ENCODE data around the gene DLG3. TPM values are rescaled to one million over a fixed set of nuclear protein-coding genes. Genes with fewer than 3 reads are reported as not detected.

Gene DLG3
- total RNA-seq, 1 experiment from 2014 or later: 2.5 TPM

DNA sequence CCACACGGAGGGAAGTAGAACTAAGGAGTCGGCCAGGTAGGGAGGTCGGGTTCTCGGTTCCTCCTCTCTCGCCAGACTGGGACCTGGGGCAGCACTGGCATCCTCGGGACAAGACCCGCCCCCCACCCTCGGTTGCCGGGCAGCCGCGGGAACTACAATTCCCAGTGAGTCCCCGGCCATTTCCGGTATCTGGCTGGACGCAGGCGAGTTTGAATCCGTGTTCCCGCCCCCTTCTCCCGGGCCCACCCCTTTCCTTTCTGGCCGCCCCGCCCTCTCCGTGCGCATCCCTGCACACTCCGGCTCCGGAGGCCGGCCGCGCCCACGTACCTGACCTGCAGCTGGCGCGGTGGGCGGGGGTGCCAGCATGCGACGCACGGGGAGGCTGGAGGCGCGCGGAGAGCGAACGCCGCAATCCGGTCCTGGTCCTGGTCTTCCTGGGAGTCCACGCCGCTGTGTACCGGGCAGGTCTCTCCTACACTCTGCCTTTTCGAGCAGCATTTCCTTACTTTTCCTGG lies 10.2 kb upstream of the DLG3 start:
- in situ Hi-C loops (cut with HindIII; ENCODE audit: low pct_unique_long_range_greater_than_20kb, low sequenced_read_pairs): no loop called here

DNA sequence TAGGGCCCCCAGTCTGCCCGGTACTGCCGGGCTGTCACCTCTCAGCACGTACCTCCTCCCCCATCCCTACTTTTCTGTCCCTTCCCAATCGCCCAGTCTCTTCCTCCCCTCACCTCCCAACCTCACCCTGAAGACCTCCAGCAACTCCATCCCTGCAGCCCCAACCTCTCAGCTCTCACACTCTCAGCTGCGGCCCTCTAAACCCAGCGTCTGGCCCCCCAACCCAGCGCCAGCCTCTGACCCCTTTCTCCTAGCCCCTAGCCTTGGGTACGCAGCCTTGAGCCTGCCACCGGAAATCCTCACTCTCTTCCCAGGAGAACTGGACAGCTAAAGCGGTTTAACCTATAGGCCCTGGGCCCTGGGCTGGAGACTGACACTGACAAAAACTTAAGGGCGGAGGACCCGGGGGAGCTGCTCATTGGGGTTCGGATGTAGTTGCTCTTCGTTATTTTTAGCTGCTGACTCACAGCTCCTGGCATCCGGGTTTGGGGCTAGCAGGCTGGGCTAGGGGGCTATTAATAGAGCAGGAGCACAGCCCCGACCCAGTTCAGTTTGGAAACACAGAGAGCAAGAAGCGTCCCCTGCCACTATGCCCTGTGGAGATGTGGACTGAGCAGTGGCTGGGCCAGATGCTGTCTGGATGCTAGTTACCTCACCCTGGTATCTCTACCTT lies 9.6 kb upstream of the DLG3 start:
- in situ Hi-C loops (cut with HindIII; ENCODE audit: low pct_unique_long_range_greater_than_20kb, low sequenced_read_pairs): no loop called here
- DNase-seq (ENCODE audit: low read depth, low spot score): no peak

More for the DNA sequence above, 10.2 kb upstream of the DLG3 start:
- DNase-seq (ENCODE audit: low read depth, low spot score): peak; percentile 83

DNA sequence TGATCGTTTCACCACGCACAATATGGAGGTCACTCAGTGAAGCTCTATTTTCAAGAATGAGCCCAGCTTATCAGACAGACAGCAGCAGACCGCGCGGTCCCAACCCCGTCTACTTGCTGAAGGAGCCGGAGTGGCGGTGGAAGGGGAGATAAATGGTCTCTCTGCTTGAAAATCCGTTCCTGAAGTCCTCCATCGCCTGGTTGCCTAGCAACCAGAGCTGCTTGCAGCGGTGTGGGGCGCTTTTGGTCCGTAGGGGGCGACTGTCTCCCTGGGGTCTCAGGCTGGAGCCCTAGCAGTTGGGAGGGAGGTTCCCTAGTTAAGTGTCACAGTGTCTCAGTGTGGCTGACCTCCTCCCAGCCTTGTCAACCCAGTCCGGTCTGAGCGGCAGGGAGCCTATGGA lies 8.3 kb upstream of the DLG3 start:
- no peak for DNase-seq (ENCODE audit: low read depth, low spot score)
- in situ Hi-C loops (cut with HindIII; ENCODE audit: low pct_unique_long_range_greater_than_20kb, low sequenced_read_pairs): no loop called here

- DNase-seq (ENCODE audit: low read depth, low spot score): peak; percentile 14
- in situ Hi-C loops (cut with HindIII; ENCODE audit: low pct_unique_long_range_greater_than_20kb, low sequenced_read_pairs): no loop called here
These were observed 7.6 kb upstream of the DLG3 start for GRCh38 chrX:70437011-70437410.

- DNase-seq (ENCODE audit: low read depth, low spot score): no peak
- in situ Hi-C loops (cut with HindIII; ENCODE audit: low pct_unique_long_range_greater_than_20kb, low sequenced_read_pairs): no loop called here
These were observed 6.5 kb upstream of the DLG3 start for GRCh38 chrX:70437921-70438665.

DNA sequence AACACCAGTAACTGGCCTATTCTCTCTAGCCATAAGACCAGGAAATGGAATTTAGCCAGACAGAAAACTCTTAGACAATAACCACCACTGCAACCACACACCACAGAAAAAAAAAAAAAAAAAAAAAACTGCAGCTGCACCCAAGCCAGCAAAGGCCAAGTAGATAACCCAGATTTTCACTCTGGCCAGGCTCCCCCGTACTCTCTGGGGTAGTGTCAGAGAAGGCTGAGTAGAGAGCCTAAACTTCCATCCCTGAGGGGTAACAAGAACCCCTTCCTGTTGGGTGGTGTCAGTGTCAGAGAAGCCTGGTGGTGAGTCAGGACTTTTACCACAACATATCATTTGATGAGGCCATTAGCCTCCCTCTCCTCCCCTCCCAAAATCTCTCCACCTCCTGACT lies 5.6 kb upstream of the DLG3 start:
- in situ Hi-C loops (cut with HindIII; ENCODE audit: low pct_unique_long_range_greater_than_20kb, low sequenced_read_pairs): no loop called here
- no peak for DNase-seq (ENCODE audit: low read depth, low spot score)

DNA sequence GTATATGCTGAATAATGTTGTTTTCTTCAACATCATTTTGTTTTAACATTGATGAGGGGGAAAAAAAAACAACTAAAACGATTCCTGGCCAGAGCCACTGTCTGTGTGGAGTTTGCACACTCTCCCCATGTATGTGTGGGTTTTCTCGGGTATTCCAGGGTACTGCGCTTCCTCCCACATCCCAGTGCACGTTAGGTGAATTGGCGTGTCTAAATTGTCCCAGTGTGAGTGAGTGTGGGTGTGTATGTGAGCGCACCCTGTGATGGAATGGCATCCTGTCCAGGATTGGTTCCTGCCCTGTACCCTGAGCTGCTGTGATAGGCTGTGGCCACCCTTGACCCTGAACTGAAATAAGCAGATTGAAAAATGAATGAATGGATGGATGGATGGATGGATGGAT lies 2.4 kb upstream of the DLG3 start:
- in situ Hi-C loops (cut with HindIII; ENCODE audit: low pct_unique_long_range_greater_than_20kb, low sequenced_read_pairs): no loop called here
- DNase-seq (ENCODE audit: low read depth, low spot score): no peak

GRCh38 chrX:70444946-70445656 lies 466 bp downstream of the DLG3 start:
- in situ Hi-C loops (cut with HindIII; ENCODE audit: low pct_unique_long_range_greater_than_20kb, low sequenced_read_pairs): no loop called here
- no peak for DNase-seq (ENCODE audit: low read depth, low spot score)

DNA sequence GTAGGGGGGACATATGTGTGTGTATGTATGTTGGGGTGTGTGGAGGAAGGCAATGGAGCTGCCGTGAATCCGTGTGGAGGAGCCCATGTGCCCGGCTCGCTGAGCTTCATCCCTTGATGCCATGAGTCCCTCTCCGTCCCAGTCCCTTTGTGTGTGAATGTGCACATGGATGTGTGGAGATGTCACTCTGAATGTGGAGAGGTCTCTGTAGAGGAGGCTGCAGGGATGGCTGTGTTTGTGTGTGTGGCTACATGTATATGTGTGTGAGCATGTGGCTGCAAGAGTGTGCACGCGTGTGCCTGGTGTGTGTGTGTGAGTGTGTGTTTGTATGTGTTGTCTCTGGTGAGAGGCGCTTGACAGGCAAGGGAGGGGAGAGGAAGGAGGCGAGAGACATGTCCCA lies 1.3 kb downstream of the DLG3 start:
- no peak for DNase-seq (ENCODE audit: low read depth, low spot score)
- in situ Hi-C loops (cut with HindIII; ENCODE audit: low pct_unique_long_range_greater_than_20kb, low sequenced_read_pairs): no loop called here

GRCh38 chrX:70446380-70447350 lies 2.0 kb downstream of the DLG3 start:
- in situ Hi-C loops (cut with HindIII; ENCODE audit: low pct_unique_long_range_greater_than_20kb, low sequenced_read_pairs): no loop called here
- DNase-seq (ENCODE audit: low read depth, low spot score): no peak

DNA sequence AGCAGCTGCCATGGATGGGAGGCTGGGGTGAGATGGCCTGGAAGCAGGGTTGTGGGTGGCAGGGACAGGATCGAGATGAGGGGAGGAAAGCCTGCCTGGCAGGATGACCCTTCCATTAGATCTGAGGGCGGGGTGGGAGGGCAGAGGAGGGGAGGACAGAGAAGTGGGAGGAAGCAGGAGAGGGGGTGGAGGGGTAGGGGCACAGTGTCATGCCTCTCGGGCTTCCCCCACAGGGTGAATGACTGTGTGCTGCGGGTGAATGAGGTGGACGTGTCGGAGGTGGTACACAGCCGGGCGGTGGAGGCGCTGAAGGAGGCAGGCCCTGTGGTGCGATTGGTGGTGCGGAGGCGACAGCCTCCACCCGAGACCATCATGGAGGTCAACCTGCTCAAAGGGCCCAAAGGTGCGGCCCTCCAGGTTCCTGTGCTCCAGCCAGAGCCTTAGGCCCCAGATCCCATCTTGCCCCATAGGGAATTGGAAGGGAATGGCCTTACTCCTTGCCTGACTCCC lies 4.9 kb downstream of the DLG3 start:
- in situ Hi-C loops (cut with HindIII; ENCODE audit: low pct_unique_long_range_greater_than_20kb, low sequenced_read_pairs): no loop called here
- DNase-seq (ENCODE audit: low read depth, low spot score): no peak

- in situ Hi-C loops (cut with HindIII; ENCODE audit: low pct_unique_long_range_greater_than_20kb, low sequenced_read_pairs): no loop called here
- peak; percentile 40 for DNase-seq (ENCODE audit: low read depth, low spot score)
These were observed 7.6 kb downstream of the DLG3 start for GRCh38 chrX:70452143-70452733.

GRCh38 chrX:70453024-70453618 lies 8.5 kb downstream of the DLG3 start:
- DNase-seq (ENCODE audit: low read depth, low spot score): no peak
- in situ Hi-C loops (cut with HindIII; ENCODE audit: low pct_unique_long_range_greater_than_20kb, low sequenced_read_pairs): no loop called here

DNA sequence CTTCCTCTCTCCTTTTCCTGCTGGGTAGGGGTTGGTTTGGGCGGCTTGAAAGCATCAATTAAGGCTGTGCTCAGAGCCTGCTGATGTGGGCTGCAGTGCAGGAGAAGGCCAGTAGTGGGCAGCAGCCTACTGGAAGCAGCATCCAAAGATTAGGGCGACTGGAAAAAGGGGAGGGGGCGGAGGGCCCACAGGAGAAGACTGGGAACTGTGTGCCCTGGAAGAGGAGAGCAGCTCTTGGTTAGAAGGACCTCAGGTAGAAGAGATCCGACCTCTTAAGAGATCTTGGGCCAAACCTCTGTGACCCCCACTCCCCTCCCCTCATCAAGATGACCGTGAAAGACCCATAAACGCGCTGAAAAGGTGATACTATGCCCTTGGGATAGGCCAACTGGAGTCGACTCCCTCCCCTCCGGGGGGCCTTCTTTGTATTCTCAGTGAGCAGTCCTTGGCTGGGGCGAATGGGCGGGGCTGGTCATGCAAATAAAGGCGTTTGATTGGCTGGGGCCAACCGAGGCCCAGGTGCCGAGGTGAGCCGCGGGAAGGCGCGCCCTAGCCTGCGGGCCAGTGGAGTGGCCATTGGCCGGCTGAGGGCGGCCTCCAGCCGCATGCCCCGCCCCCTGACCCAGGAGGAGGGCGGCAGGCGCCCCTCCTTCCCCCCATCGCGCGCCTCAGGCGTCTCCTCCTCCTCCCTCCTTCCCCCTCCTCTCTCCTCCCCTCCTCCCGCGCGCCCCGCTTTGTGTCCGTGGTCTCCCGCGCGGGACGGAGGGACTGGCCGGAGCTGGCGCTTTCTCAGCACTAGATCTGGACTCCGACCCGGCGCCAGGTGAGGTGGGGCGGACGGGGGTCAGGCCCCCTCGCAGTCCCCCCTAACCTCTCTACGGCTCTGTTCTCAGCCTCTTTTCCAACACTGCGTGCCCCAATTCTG lies 10.1 kb downstream of the DLG3 start:
- in situ Hi-C loops (cut with HindIII; ENCODE audit: low pct_unique_long_range_greater_than_20kb, low sequenced_read_pairs): no loop called here
- DNase-seq (ENCODE audit: low read depth, low spot score): peak; percentile 51

GRCh38 chrX:70455366-70456202 lies 10.9 kb downstream of the DLG3 start:
- in situ Hi-C loops (cut with HindIII; ENCODE audit: low pct_unique_long_range_greater_than_20kb, low sequenced_read_pairs): no loop called here
- no peak for DNase-seq (ENCODE audit: low read depth, low spot score)
